ENCODE results near the gene ABTB2. TPM values are rescaled to one million over a fixed set of nuclear protein-coding genes. Genes with fewer than 3 reads are reported as not detected.

Gene ABTB2
- total and polyA plus RNA-seq, 2 of the 8 experiments (the other 6 are each of a cell fraction or from before 2014, with no cell fraction given), result 7.7 to 10.2 TPM

GRCh38 chr11:34267013-34267412, 90.8 kb downstream of the ABTB2 start:
- H3K4me2 ChIP-seq (ENCODE audit: insufficient read depth in 1 of 2, low read depth in 2 of 2, low read length in 2 of 2), result no peak overlapping the region
- no peak for TF ChIP-seq KDM5A (IDR thresholded peaks at IDR 0.05; ENCODE audit: low read length)
- no peak for TF ChIP-seq HDAC6 (IDR thresholded peaks at IDR 0.05; ENCODE audit: low read depth, low read length)
- TF ChIP-seq SP2 (IDR thresholded peaks at IDR 0.05; ENCODE audit: low read length), result no peak
- TF ChIP-seq KDM4A (IDR thresholded peaks at IDR 0.05; ENCODE audit: low read depth, low read length, severe bottlenecking), result no peak
- no peak for TF ChIP-seq BACH1 (IDR thresholded peaks at IDR 0.05; ENCODE audit: low read length)
- TF ChIP-seq NRF1 (IDR thresholded peaks at IDR 0.05; ENCODE audit: low read depth, low read length), result no peak
- TF ChIP-seq POLR2A (IDR thresholded peaks at IDR 0.05; ENCODE audit: control extremely low read depth in 1 of 2, low read depth in 2 of 2, low read length in 2 of 2), result no peak
- no peak for TF ChIP-seq JUND (IDR thresholded peaks at IDR 0.05; ENCODE audit: low read length)
- TF ChIP-seq KDM1A (IDR thresholded peaks at IDR 0.05; ENCODE audit: borderline replicate concordance, low read length), result no peak
- no peak for TF ChIP-seq RFX5 (IDR thresholded peaks at IDR 0.05; ENCODE audit: borderline replicate concordance, low read depth, low read length)
- no peak for TF ChIP-seq CTCF (IDR thresholded peaks at IDR 0.05; ENCODE audit: control extremely low read depth in 1 of 3, insufficient read depth in 1 of 3, low read depth in 1 of 3, low read length in 3 of 3)
- no peak for TF ChIP-seq E2F6 (IDR thresholded peaks at IDR 0.05)

More at GRCh38 chr11:34267013-34267412, 90.8 kb downstream of the ABTB2 start:
- Histone ChIP-seq H3K79me2 (ENCODE audit: control insufficient read depth in 1 of 2, insufficient read depth in 2 of 2, low read length in 2 of 2) (no peaks in the 10 kb centered on the region), H3K9ac (replicated peaks in 1 of 4; ENCODE audit: extremely low read depth in 1 of 4, low read depth in 3 of 4, low read length in 3 of 4) (no peak overlapping the region), H3K4me1 (replicated peaks in 1 of 4; ENCODE audit: control insufficient read depth in 3 of 4, insufficient read depth in 4 of 4, low read length in 3 of 4) (peaks cover 7 to 21% (median 8%) of the 10 kb centered on the region in 4 experiments), H2BK12ac (ENCODE audit: low read depth, low read length) (no peak overlapping the region), H2BK15ac (ENCODE audit: low read length) (no peak overlapping the region), H3K23me2 (ENCODE audit: low read depth, low read length) (no peaks in the 10 kb centered on the region; the same call in 1 of the 2 replicates), H3K4ac (replicated peaks; ENCODE audit: insufficient read length, low read depth, low read length) (no peak overlapping the region), H2AFZ (ENCODE audit: low read length) (no peak overlapping the region), H2AK5ac (ENCODE audit: low read depth, low read length) (no peak overlapping the region), H4K91ac (replicated peaks; ENCODE audit: insufficient read length, low read length) (peak overlapping the region; percentile 36), H4K5ac (ENCODE audit: insufficient read length, low read depth, low read length) (no peak overlapping the region), H2BK120ac (replicated peaks; ENCODE audit: low read depth, low read length) (no peak overlapping the region), H3K79me1 (ENCODE audit: low read depth, low read length) (no peaks in the 10 kb centered on the region; the same call in none of the 2 replicates), H4K20me1 (replicated peaks in 1 of 2; ENCODE audit: control insufficient read depth in 1 of 2, insufficient read depth in 2 of 2, low read length in 2 of 2) (peaks cover 2 to 3% of the 10 kb centered on the region in 2 experiments), H3K27me3 (replicated peaks in 1 of 4; ENCODE audit: control insufficient read depth in 3 of 4, extremely low read depth in 1 of 4, insufficient read depth in 3 of 4, low read length in 3 of 4) (no peaks in the 10 kb centered on the region), H4K8ac (ENCODE audit: extremely low read depth, insufficient read depth, low read length) (no peak overlapping the region), H2BK5ac (ENCODE audit: low read depth, low read length) (no peak overlapping the region), H3K9me3 (ENCODE audit: insufficient read depth in 2 of 2, low read depth in 1 of 2, low read length in 1 of 2) (no peaks in the 10 kb centered on the region), H3K56ac (replicated peaks; ENCODE audit: insufficient read length, low read depth, low read length) (no peak overlapping the region), H3K14ac (ENCODE audit: insufficient read length) (no peak overlapping the region), H3K18ac (ENCODE audit: extremely low read depth, low read length) (no peak overlapping the region), H2BK20ac (ENCODE audit: low read length) (no peak overlapping the region), H3K23ac (ENCODE audit: insufficient read length) (no peak overlapping the region), H3K4me3 (ENCODE audit: extremely low read depth in 1 of 4, insufficient read depth in 2 of 4, low read depth in 3 of 4, low read length in 4 of 4) (no peak overlapping the region), H3K27ac (ENCODE audit: low read depth, low read length) (no peak overlapping the region), H3K36me3 (ENCODE audit: control insufficient read depth in 2 of 4, insufficient read depth in 4 of 4, low read length in 3 of 4) (no peaks in the 10 kb centered on the region)
- DNase-seq (ENCODE audit: low read depth in 1 of 2, low spot score in 2 of 2), result no peak
- FAIRE-seq, result no peak
- ChIA-PET POLR2A (ENCODE audit: partially characterized antibody) (no interaction called here), CTCF (ENCODE audit: partially characterized antibody) (no interaction called here)
- WGBS, 2 experiments (ENCODE audit: extremely low coverage in 1 of 2, insufficient coverage in 1 of 2, insufficient read length in 1 of 2, insufficient replicate concordance in 2 of 2, low coverage in 1 of 2, low lambda C conversion rate in 2 of 2, missing lambda C conversion rate in 1 of 2), result 73% methylated on average over 11 of the region's 11 CpGs; no CpG with 5 or more reads in 1 of the 2 experiments
